ENCODE measurements around the gene WIPF2. TPM values are rescaled to one million over a fixed set of nuclear protein-coding genes. Genes with fewer than 3 reads are reported as not detected.
"Not testable (repeated sequence)": the region's sequence is repeated elsewhere in the genome, so short reads cannot be mapped to it uniquely, and the experiment has no call there.

WIPF2 gene
- total RNA-seq, 2 experiments from 2014 or later: 22.0 to 27.4 TPM

DNA sequence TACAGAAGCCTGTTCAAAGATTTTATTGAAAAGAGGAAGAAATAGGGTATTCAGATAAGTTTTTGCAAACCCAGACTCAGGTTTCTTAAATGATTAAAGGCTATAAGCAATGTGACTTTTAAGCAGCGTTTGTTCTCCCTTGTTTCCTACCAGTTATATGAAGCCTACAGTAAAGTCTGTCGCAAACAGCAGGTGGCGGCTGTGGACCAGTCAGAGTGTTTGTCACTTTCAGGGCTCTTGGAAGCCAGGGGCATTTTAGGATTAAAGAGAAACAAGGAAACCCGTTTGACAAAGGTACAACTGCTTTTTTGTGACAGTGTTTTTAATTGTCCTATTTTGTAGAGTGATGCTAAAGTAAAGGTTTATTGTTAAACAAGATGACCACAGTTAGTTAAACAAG, 82.2 kb downstream of the WIPF2 start:
- DNase-seq (no peak), ATAC-seq (no peak)
- CTCF ChIA-PET: interaction anchor here (0.8 to 13.1 kb wide), 10 partner anchors 9 to 247 kb away, joined by 3 to 304 read pairs (median 10); partner anchors contain the start of genes CDC6, GJD3 and IGFBP4
- peaks cover 21% of the 10 kb centered on the region for H3K4me1 Mint-ChIP-seq (ENCODE audit: low read depth)
- POLR2A ChIA-PET: no interaction called here
- H3K27me3 Mint-ChIP-seq (ENCODE audit: low read depth): no peaks in the 10 kb centered on the region
- peaks cover 58% of the 10 kb centered on the region for H3K36me3 Mint-ChIP-seq (ENCODE audit: low read depth)
- no peak overlapping the region for H3K4me3 Mint-ChIP-seq
- H3K9me3 Mint-ChIP-seq (ENCODE audit: insufficient read depth): no peaks in the 10 kb centered on the region
- H3K27ac Mint-ChIP-seq: no peak overlapping the region

DNA sequence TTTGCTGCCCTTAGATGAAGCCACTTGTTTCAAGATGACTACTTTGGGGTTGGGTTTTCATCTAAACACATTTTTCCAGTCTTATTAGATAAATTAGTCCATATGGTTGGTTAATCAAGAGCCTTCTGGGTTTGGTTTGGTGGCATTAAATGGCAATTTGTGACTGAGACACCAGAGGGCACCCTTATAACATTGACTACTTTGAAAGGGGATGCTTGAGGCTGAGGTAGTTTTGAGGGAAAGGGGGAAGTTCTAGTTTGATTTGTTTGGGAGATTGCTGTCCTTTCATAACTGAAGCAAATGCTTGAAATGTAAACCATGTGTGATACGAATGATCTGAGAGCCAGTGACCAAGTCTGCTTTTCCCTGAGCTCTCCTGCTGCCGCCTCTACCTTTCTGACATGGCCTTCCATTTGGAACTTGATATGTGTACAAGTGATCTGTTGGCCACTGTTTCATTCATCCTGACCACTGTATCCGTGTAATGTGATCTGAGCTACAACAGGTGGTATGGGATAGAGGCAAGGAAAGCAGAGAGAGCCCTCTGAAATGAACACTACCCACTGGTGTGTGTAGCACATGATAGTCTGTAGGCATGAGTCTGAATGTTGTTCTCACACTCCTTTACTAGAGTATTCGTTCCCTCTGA, 84.0 kb downstream of the WIPF2 start:
- ChIA-PET CTCF (interaction anchor here (0.6 to 13.1 kb wide), 33 partner anchors 8 to 245 kb away, joined by 3 to 304 read pairs (median 5); partner anchors contain the start of genes CDC6, IGFBP4 and TOP2A), POLR2A (interaction anchor here (0.7 to 1.4 kb wide), 4 partner anchors 8 to 52 kb away, joined by 3 to 6 read pairs (median 4); no protein-coding TSS in a partner anchor)
- peaks cover 18% of the 10 kb centered on the region for H3K4me1 Mint-ChIP-seq (ENCODE audit: low read depth)
- ATAC-seq (no peak), DNase-seq (peak; percentile 63)
- no peaks in the 10 kb centered on the region for H3K9me3 Mint-ChIP-seq (ENCODE audit: insufficient read depth)
- peaks cover 50% of the 10 kb centered on the region for H3K36me3 Mint-ChIP-seq (ENCODE audit: low read depth)
- no peak overlapping the region for H3K4me3 Mint-ChIP-seq
- H3K27ac Mint-ChIP-seq: no peak overlapping the region
- H3K27me3 Mint-ChIP-seq (ENCODE audit: low read depth): no peaks in the 10 kb centered on the region

DNA sequence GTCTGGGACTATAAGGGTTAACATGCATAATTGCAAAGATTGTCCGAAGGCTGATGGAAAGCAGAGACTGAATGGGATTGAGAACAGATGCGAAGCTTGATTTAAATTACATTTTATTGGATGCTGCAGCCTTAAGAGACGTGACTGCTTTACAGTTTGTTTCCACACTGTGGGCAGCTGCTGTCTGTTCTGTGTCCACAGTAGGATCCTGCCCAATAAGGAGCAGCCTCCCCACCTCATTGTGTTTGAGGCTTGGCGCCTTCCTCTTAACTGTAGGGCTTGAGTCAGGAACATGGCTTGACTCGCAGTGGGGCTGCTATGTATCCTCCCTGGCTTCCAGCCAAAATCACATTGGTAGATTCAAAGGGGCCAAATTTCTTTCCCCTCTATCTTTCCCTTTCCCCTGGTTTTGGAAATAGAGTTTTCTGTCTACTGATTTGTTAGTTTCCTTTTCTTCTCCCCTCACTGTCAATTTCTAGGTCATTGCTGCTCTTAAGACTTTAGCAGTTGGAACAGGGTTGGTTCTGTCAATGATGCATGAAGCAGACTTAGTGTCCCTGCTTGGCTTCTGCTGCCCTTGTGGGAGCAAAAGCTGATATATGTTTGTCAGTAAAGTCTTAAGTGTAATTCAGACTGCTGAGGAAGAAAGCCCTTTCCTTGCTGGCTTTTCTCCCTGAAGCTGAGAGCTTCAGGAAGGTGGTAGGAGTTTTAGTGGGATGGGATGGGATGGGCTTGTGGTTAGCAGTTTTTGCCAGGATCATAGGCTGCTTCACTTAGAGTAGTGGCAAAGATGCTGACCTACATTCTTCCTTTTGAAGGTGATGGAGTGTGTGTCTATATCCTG, 84.8 kb downstream of the WIPF2 start:
- Mint-ChIP-seq H3K4me3 (no peak overlapping the region), H3K27ac (peak overlapping the region; percentile 4), H3K27me3 (ENCODE audit: low read depth) (no peaks in the 10 kb centered on the region), H3K9me3 (ENCODE audit: insufficient read depth) (no peaks in the 10 kb centered on the region), H3K36me3 (ENCODE audit: low read depth) (peaks cover 44% of the 10 kb centered on the region), H3K4me1 (ENCODE audit: low read depth) (peaks cover 18% of the 10 kb centered on the region)
- ChIA-PET CTCF (interaction anchor here (0.6 to 13.1 kb wide), 28 partner anchors 8 to 229 kb away, joined by 3 to 304 read pairs (median 6); partner anchors contain the start of genes CDC6 and TOP2A), POLR2A (interaction anchor here (0.9 to 1.4 kb wide), 4 partner anchors 7 to 51 kb away, joined by 3 to 6 read pairs (median 4); no protein-coding TSS in a partner anchor)
- DNase-seq: no peak
- no peak for ATAC-seq

DNA sequence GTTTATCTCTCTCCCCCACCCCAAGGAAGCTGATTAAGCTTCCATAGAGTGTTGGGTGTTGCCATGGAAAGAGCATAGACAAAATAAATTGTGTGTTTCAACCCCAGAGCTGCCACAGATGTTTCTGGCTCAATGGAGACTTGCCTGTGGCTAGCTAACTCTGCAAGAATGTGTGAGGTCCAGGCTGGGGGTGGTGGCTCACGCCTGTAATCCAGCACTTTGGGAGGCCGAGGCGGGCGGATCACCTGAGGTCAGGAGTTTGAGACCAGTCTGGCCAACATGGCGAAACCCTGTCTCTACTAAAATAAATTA, 85.4 kb downstream of the WIPF2 start:
- not testable (repeated sequence) for DNase-seq; H3K27me3 Mint-ChIP-seq (ENCODE audit: low read depth); H3K4me3 Mint-ChIP-seq; H3K27ac Mint-ChIP-seq; ATAC-seq; H3K9me3 Mint-ChIP-seq (ENCODE audit: insufficient read depth)
- H3K36me3 Mint-ChIP-seq (ENCODE audit: low read depth): peaks cover 39% of the 10 kb centered on the region
- peaks cover 18% of the 10 kb centered on the region for H3K4me1 Mint-ChIP-seq (ENCODE audit: low read depth)
- ChIA-PET POLR2A (interaction anchor here (0.8 to 1.5 kb wide), 5 partner anchors 14 to 50 kb away, joined by 3 read pairs; partner anchors contain the start of gene CDC6), CTCF (interaction anchor here (1.1 to 13.1 kb wide), 12 partner anchors 7 to 228 kb away, joined by 3 to 304 read pairs (median 11); partner anchors contain the start of gene CDC6)

DNA sequence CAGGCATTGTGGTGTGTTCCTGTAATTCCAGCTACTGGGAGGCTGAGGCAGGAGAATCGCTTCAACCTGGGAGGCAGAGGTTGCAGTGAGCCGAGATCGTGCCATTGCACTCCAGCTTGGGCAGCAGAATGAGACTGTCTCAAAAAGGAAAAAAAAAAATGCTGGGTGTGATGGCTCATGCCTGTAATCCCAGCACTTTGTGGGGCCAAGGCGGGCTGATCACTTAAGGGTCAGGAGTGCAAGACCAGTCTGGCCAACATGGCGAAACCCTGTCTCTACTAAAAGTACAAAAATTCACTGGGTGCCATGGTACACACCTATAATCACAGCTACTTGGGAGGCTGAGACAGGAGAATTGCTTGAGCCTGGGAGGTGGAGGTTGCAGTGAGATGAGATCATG, 85.8 kb downstream of the WIPF2 start:
- H3K9me3 Mint-ChIP-seq (ENCODE audit: insufficient read depth); H3K27me3 Mint-ChIP-seq (ENCODE audit: low read depth); DNase-seq: not testable (repeated sequence)

DNA sequence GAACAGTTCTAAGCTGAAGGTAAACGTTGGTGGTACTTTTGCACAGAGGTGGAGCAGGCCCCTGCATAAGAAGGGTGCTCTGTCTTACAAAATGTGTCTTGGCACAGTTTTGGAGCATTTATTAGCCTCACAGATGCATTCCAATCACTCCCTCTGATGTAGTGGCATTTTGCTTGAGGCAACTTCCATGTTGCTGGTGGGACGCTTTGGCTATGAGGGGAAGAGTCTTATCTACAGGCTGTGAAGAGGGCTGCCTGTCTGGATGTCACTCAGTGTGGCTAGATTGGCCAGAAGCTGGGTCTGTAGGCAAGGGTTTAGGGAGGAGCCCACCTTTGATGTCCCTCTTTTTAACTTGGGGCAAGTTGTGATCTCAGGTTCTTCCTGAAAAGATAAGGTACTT, 87.3 kb downstream of the WIPF2 start:
- CTCF ChIA-PET: interaction anchor here (1.0 to 13.1 kb wide), 13 partner anchors 10 to 253 kb away, joined by 3 to 304 read pairs (median 5); no protein-coding TSS in a partner anchor
- H3K36me3 Mint-ChIP-seq (ENCODE audit: low read depth): peaks cover 32% of the 10 kb centered on the region
- H3K9me3 Mint-ChIP-seq (ENCODE audit: insufficient read depth): no peaks in the 10 kb centered on the region
- ATAC-seq (no peak), DNase-seq (no peak)
- POLR2A ChIA-PET: interaction anchor here (0.5 to 2.4 kb wide), 6 partner anchors 9 to 52 kb away, joined by 3 to 16 read pairs (median 6); no protein-coding TSS in a partner anchor
- H3K4me1 Mint-ChIP-seq (ENCODE audit: low read depth): peaks cover 18% of the 10 kb centered on the region
- no peak overlapping the region for H3K4me3 Mint-ChIP-seq
- no peaks in the 10 kb centered on the region for H3K27me3 Mint-ChIP-seq (ENCODE audit: low read depth)
- H3K27ac Mint-ChIP-seq: no peak overlapping the region

More for the DNA sequence above, 85.8 kb downstream of the WIPF2 start:
- peaks cover 18% of the 10 kb centered on the region for H3K4me1 Mint-ChIP-seq (ENCODE audit: low read depth)
- peaks cover 39% of the 10 kb centered on the region for H3K36me3 Mint-ChIP-seq (ENCODE audit: low read depth)
- ATAC-seq, H3K27ac Mint-ChIP-seq, H3K4me3 Mint-ChIP-seq: not testable (repeated sequence)
- CTCF ChIA-PET: interaction anchor here (0.7 to 13.1 kb wide), 8 partner anchors 13 to 228 kb away, joined by 3 to 304 read pairs (median 20); partner anchors contain the start of gene CDC6
- POLR2A ChIA-PET: interaction anchor here (0.7 to 1.5 kb wide), 6 partner anchors 14 to 50 kb away, joined by 3 read pairs; partner anchors contain the start of gene CDC6

DNA sequence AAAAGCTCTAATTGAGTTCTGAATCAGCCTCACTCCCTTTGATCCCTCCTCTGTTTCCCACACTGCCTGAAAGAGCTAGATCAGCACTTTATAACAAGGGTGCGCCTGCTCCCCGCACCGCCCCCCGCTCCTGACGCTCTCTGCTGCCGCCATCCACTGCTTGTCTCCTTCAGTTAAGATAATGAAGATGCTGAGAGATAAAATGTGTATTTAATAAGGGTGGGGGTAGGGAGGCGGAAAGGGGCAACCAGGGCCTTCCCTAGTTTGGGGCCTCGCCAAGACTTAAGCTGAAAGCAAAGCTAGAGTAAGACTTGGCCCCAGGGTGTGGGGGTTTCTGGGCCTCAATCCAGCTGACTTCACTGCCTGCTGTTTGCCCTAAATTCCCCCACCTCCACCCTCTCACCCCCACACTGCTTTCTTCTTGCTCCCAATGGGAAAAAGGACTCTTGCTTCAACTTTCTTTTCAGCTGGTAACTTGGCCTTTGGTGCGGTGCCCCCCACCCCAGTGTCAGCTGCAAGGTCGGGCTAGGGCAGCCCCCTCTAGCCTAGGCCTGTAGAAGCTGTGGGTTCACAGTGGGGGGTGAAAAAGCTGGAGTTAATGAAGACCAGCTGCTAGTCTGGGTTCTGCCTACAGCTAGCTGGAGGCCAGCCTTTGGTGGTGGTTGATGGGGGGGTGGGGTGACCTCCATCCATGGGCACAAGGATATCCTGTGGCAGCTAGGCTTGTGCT, 88.1 kb downstream of the WIPF2 start:
- Mint-ChIP-seq H3K36me3 (ENCODE audit: low read depth) (peaks cover 26% of the 10 kb centered on the region), H3K4me1 (ENCODE audit: low read depth) (peaks cover 18% of the 10 kb centered on the region), H3K4me3 (no peak overlapping the region), H3K27me3 (ENCODE audit: low read depth) (no peaks in the 10 kb centered on the region), H3K9me3 (ENCODE audit: insufficient read depth) (no peaks in the 10 kb centered on the region), H3K27ac (no peak overlapping the region)
- peak; percentile 46 for DNase-seq
- POLR2A ChIA-PET: interaction anchor here (0.5 to 2.4 kb wide), 8 partner anchors 10 to 51 kb away, joined by 3 to 16 read pairs (median 4); no protein-coding TSS in a partner anchor
- peak; percentile 18 for ATAC-seq
- CTCF ChIA-PET: interaction anchor here (0.8 to 13.1 kb wide), 14 partner anchors 8 to 253 kb away, joined by 3 to 304 read pairs (median 5); no protein-coding TSS in a partner anchor

DNA sequence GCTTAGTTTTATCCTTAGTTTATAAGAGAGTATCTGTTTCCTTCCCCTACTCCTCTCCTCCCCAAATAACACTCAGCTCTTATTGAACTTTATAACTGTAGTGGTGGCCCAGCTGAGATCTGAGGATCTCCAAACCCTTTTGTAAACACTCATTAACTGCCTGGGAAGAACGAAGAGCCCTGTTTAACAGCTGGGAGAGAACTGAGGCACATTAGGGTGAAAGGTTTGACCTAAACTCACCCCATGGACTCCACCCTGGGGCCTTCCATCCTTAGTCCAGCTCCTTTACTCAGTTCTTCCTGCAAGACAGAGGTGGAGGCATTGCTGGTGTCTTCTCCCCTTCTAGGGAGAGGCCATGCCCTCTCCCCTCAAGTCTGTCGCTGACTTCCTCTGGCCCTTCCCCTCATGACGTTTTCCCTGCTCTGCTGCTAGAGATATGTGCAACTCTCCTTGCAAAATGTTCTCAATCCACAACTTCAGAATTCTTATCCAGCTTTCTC, 88.7 kb downstream of the WIPF2 start:
- Mint-ChIP-seq H3K9me3 (ENCODE audit: insufficient read depth) (no peaks in the 10 kb centered on the region), H3K4me3 (no peak overlapping the region), H3K36me3 (ENCODE audit: low read depth) (peaks cover 25% of the 10 kb centered on the region), H3K27ac (no peak overlapping the region), H3K4me1 (ENCODE audit: low read depth) (peaks cover 18% of the 10 kb centered on the region), H3K27me3 (ENCODE audit: low read depth) (no peaks in the 10 kb centered on the region)
- ChIA-PET CTCF (interaction anchor here (0.7 to 13.1 kb wide), 15 partner anchors 8 to 225 kb away, joined by 3 to 304 read pairs (median 5); no protein-coding TSS in a partner anchor), POLR2A (interaction anchor here (0.6 to 2.4 kb wide), 9 partner anchors 10 to 89 kb away, joined by 3 to 16 read pairs (median 4); no protein-coding TSS in a partner anchor)
- ATAC-seq (no peak), DNase-seq (no peak)

DNA sequence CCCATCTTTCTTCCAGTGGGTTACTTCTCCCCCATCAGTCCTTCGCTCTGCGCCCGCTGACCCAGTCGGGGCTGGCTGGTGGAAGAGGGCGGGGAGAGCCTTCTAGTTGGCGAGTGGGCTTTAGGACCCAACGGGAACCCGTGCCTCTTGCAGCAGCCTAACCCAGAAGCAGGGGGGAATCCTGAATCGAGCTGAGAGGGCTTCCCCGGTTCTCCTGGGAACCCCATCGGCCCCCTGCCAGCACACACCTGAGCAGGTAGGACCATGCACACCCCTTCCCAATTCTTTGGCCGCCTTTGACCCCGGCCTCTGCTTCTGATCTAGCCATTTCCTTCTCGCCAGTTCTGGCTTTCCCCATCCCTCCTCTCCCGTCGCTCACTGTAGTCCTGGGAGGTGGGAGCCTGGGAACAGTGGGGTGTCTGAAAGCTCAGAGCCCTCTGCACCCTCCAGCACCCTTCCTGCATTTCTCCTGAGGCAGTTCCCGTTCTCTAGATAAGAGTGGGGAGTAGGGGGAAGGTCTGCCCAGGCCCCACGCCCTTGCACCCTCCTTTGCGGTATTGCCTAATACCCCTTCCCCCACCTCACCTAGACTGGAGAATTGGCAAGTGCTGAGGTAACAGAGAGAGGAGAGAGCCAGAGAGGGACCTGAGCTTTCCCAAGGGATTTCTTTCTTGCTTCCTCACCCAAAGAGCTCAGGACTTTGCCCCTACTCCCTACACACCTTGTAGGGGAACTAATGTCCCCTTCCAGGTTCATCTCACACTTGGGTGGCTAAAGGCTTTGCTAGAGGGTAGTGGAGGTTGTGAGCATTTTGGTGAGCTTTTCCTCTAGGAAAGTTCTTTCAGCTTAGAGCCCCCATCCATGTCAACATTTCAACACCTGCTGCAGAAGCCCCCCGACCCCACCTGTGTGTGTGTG, 90.2 kb downstream of the WIPF2 start, which contains the start of gene RARA:
RARA (plus strand) TSS at position 150 of the 918 bp plus-strand sequence. CDS start 22,039 bp downstream, outside the sequence.
- ATAC-seq (peak; percentile 24), DNase-seq (no peak)
- H3K36me3 Mint-ChIP-seq (ENCODE audit: low read depth): peaks cover 18% of the 10 kb centered on the region
- H3K27me3 Mint-ChIP-seq (ENCODE audit: low read depth): no peaks in the 10 kb centered on the region
- ChIA-PET POLR2A (interaction anchor here (1.0 to 1.8 kb wide), 4 partner anchors 10 to 91 kb away, joined by 4 to 16 read pairs (median 8); no protein-coding TSS in a partner anchor), CTCF (interaction anchor here (0.7 to 13.1 kb wide), 15 partner anchors 7 to 117 kb away, joined by 3 to 304 read pairs (median 3); partner anchors contain the start of gene TOP2A)
- no peak within 1 kb of the TSS for H3K4me3 Mint-ChIP-seq
- peak within 1 kb of the TSS; percentile 30 for H3K27ac Mint-ChIP-seq
- peaks cover 5% of the 10 kb centered on the region for H3K4me1 Mint-ChIP-seq (ENCODE audit: low read depth)
- no peaks in the 10 kb centered on the region for H3K9me3 Mint-ChIP-seq (ENCODE audit: insufficient read depth)

All from activated CD8-positive, alpha-beta T cell treated with anti-CD3 and anti-CD28 coated beads, Interleukin-2, amount 10 ng/mL, durations not matched to agents 7 days and 5 days (primary cell).